Measurements from ENCODE around the gene B4GALT2.

B4GALT2 gene

GRCh38 chr1:44002606-44003157 is 23.7 kb downstream of the B4GALT2 start:
- no peak for DNase-seq (ENCODE audit: low read depth)

DNA sequence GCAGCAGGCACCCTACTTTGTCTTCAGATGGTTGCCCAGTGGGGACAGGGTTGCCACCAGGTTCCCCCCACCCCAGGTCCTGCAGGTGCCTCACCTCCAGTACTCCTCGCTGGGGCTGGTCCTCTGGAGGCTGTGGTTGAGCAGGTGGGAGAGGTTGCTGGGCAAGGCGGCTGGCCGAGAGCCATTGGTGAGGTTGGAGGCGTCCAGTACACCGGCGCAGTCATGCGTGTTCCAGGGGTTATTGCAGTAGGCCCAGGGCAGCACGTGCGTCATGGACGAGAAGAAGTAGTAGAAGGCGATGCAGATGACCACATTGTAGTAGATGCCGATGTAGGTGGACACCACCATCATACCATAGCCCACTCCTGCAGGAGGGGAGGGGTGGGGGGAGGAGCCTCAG is 29.2 kb downstream of the B4GALT2 start:
- DNase-seq (ENCODE audit: low read depth) = no peak

- DNase-seq (ENCODE audit: low read depth) = no peak
Observed at GRCh38 chr1:44010935-44011471, 32.0 kb downstream of the B4GALT2 start.

DNA sequence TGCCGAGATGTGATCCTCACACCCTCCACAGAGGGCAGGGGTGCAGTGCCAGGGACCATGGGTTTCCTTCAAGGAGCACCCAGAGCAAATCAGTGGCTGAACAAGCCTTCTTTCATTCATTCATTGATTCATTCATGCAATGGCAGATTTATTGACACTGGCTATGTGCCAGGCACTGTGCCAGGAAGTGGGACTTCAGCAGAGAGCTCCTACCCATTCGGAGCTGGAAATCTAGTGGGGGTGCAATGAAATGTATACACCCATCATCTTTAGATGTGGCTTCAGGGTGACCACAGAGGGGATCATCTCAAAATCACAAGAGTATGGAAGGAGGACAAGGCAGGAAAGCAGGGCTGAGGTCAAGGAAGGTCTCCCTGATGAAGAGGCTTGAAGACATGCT is 33.4 kb downstream of the B4GALT2 start:
- no peak for DNase-seq (ENCODE audit: low read depth)

GRCh38 chr1:44012941-44013609 is 34.1 kb downstream of the B4GALT2 start:
- no peak for DNase-seq (ENCODE audit: low read depth)

GRCh38 chr1:44013949-44014348 is 34.9 kb downstream of the B4GALT2 start:
- DNase-seq (ENCODE audit: low read depth) = no peak

DNA sequence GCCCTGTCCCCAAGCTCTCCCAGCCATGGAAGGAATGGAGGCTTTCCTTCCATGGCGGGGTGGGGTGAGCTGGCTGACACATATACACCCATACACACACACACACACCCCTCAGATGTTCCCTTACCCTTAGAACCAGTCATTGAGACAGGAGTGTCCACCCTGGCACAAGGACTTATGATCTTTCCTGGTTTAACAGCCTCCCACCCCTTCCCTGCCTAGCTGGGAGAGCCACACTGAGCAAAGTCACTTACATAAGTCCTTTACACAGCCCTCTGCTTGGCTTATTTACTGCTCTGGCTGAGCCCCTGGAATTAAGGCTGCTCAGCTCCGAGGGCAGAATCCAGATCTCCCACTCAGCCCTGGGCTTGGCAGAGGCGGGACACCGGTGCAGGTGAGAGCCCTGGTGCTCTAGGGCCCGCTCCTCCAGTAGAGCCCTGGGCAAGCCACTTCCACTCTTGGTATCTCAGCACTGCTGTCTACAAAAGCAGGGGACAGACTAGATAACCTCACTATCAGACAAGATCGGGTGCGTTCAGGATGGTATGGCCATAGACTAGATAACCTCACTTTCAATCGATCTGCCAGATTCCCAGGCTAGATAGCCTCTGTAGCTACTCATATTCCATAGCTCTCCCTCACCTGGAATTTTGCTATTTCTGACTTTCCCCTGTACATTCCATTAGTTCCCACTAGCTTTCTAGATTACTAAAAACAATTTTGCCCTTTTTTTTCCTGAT is 35.5 kb downstream of the B4GALT2 start:
- DNase-seq (ENCODE audit: low read depth) = no peak

GRCh38 chr1:44015206-44015605 is 36.2 kb downstream of the B4GALT2 start:
- no peak for DNase-seq (ENCODE audit: low read depth)

GRCh38 chr1:44016041-44016889 is 37.3 kb downstream of the B4GALT2 start:
- no peak for DNase-seq (ENCODE audit: low read depth)

GRCh38 chr1:44016890-44017400 is 37.9 kb downstream of the B4GALT2 start:
- no peak for DNase-seq (ENCODE audit: low read depth)

- no peak for DNase-seq (ENCODE audit: low read depth)
Observed at GRCh38 chr1:44019466-44019948, 40.5 kb downstream of the B4GALT2 start.

GRCh38 chr1:44020464-44020863 is 41.5 kb downstream of the B4GALT2 start:
- no peak for DNase-seq (ENCODE audit: low read depth)

- DNase-seq (ENCODE audit: low read depth) = no peak
Observed at GRCh38 chr1:44021156-44021555, 42.1 kb downstream of the B4GALT2 start.

DNA sequence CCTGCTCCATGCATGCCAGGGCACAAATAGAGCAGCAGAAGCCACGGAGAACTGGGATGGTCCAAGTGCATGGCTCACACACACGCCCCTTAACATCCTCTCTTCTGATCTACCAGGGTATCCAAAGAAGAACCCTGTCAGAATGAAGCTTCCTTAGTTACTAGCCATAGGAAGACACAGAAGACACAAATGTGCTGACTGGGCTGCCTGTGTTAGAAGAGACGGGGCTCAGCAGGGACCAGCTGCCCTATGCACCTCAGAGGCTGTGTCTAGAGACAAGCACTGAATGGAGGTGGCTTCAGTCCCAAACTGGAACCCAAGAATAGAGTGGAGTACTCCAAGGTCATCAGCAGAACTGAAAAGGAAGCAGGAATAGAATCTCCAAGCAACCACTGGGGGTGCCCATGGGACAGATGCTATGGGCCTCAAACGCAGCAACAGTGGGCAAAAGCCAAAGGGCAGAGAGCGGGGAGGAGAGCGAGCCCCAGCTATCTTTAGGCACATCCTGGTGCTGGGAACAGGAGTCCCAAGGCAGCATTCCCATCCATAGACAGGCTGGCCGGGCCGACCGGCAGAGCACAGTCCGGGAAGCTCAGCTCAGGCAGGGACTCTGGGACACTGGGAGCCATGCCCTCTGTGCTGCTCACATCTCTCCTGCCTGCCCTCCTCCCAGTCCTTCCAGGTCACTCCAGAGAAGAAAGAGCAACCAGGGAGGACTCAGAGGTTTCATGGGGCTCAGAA is 42.7 kb downstream of the B4GALT2 start:
- no peak for DNase-seq (ENCODE audit: low read depth)

GRCh38 chr1:44024031-44024902 is 45.3 kb downstream of the B4GALT2 start:
- DNase-seq (ENCODE audit: low read depth) = no peak

- DNase-seq (ENCODE audit: low read depth) = peak; percentile 66
Observed at GRCh38 chr1:44024903-44025525, 46.0 kb downstream of the B4GALT2 start.

DNA sequence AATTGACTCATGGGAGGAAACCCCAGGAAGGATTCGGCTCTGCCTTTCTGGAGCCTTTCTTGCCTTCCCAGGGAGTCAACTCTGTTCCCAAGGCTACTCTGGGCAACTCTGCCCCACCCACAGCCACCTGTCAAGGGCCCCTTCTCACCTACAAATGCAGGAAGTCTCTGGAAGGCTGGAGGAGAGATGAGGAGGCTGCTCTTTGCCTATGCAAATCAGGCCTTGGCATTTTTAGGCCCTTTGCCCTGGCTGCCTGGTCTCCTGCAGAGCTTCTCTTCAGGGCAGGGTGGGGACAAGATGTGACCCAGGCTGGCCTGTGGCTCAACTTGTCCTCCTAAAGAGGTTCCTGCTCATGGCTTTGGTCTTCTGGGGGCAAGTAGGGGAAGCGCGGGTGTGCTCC is 46.8 kb downstream of the B4GALT2 start:
- no peak for DNase-seq (ENCODE audit: low read depth)

DNA sequence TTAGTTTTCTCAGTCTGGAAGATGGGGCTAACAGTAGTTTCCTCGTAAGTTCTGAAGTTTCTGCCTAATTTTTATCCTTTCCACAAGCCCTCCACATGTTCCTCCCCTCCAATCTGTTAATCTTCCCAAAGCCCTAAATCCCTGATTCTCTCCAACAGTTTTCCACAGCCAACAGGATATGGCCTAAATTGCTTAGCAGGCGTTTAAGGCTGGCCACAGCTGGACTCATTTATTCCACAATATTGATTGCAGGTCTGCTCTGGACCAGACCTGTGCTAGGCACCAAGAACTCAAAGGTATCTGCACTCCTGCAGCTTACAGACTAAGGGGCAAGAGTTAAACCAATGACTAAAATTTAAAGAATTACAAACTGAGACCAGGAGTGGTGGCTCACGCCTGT is 48.3 kb downstream of the B4GALT2 start:
- no peak for DNase-seq (ENCODE audit: low read depth)

GRCh38 chr1:44029260-44029910 is 50.4 kb downstream of the B4GALT2 start:
- no peak for DNase-seq (ENCODE audit: low read depth)
